Caco-2 (cell line): Measurements from ENCODE around the gene KDM6B. TPM values are rescaled to one million over a fixed set of nuclear protein-coding genes. Genes with fewer than 3 reads are reported as not detected.

Experiments used
- BruUV-seq: library from RNA; stranded (reverse); fragments of 400-500 nt; replicated peaks from 2 replicates; lab custom pipeline; 2021; lab: Mats Ljungman, UMichigan
- CTCF ChIA-PET: fragments of 300-600 bp; sonication (Branson Sonifier 250); formaldehyde crosslinking; loops from one replicate; lab custom pipeline; 2022; ENCODE audit warnings: antibody characterized with exemption; lab: Charles Lee
- POLR2A ChIA-PET: fragments of 300-600 bp; sonication (Branson Sonifier 250); formaldehyde crosslinking; loops from one replicate; lab custom pipeline; 2022; ENCODE audit warnings: antibody characterized with exemption; lab: Charles Lee
- DNase-seq, 2 experiments: peaks; one replicate each; pipeline versions ENCODE4 v3.0.0 to v3.0.0-alpha.2; 2020 to 2022
- H3K27me3 ChIP-seq: replicated peaks from 2 replicates; pipeline ENCODE4 v1.6.0; 2011; ENCODE audit warnings: low read length; ENCODE audit not compliant: control insufficient read depth, insufficient read depth
- H3K36me3 ChIP-seq: 2 replicates; pipeline ENCODE4 v1.5.1; 2011; ENCODE audit warnings: low read length; ENCODE audit not compliant: control insufficient read depth, insufficient read depth
- H3K4me1 ChIP-seq: fragments of 250-450 bp; sonication (Bioruptor Pico); 2 replicates; pipeline ENCODE4 v1.5.1; 2020; ENCODE audit warnings: mild to moderate bottlenecking
- H3K4me3 ChIP-seq: 2 replicates; pipeline ENCODE4 v1.5.1; 2011; ENCODE audit warnings: low read depth, mild to moderate bottlenecking, control low read depth, low read length
- H3K9me3 ChIP-seq: fragments of 250-450 bp; sonication (Bioruptor Pico); 2 replicates; pipeline ENCODE4 v1.5.1; 2020; ENCODE audit warnings: mild to moderate bottlenecking, moderate library complexity
- H3K27ac Mint-ChIP-seq: one replicate; pipeline ENCODE4 v1.8.0; 2022; ENCODE audit warnings: mixed read lengths; ENCODE audit not compliant: unreplicated experiment
- H3K27me3 Mint-ChIP-seq: one replicate; pipeline ENCODE4 v1.8.0; 2022; ENCODE audit warnings: mixed read lengths; ENCODE audit not compliant: insufficient read depth, unreplicated experiment
- H3K36me3 Mint-ChIP-seq: one replicate; pipeline ENCODE4 v1.8.0; 2022; ENCODE audit warnings: mild to moderate bottlenecking, mixed read lengths; ENCODE audit not compliant: insufficient read depth, unreplicated experiment
- H3K4me1 Mint-ChIP-seq: one replicate; pipeline ENCODE4 v1.8.0; 2022; ENCODE audit warnings: low read depth, mixed read lengths; ENCODE audit not compliant: unreplicated experiment
- H3K4me3 Mint-ChIP-seq: one replicate; pipeline ENCODE4 v1.8.0; 2022; ENCODE audit warnings: mild to moderate bottlenecking, moderate library complexity, mixed read lengths; ENCODE audit not compliant: unreplicated experiment
- H3K9me3 Mint-ChIP-seq: one replicate; pipeline ENCODE4 v1.8.0; 2022; ENCODE audit warnings: mixed read lengths; ENCODE audit not compliant: unreplicated experiment
- CTCF ChIP-seq, 2 experiments: fragments of 200-600 bp in 1 of 2; IDR thresholded peaks; 1 replicate in 1 of 2; 2 replicates in 1 of 2; pipeline versions ENCODE4 v1.5.1 to v1.8.0; 2011 to 2022; ENCODE audit warnings: antibody characterized with exemption in 1 of 2, control low read depth in 1 of 2, inconsistent platforms in 1 of 2, low read depth in 1 of 2, low read length in 1 of 2, mild to moderate bottlenecking in 1 of 2, moderate library complexity in 1 of 2; ENCODE audit not compliant: insufficient read depth in 1 of 2, severe bottlenecking in 1 of 2, unreplicated experiment in 1 of 2
- intact Hi-C: fragments of 100-400 bp; cut with micrococcal nuclease; formaldehyde crosslinking; loops from one replicate; pipeline ENCODE4 v1.10.0; 2022; ENCODE audit not compliant: unreplicated experiment
- total RNA-seq: library from RNA; stranded (reverse); gene quantifications from 2 replicates; pipeline ENCODE4 v1.2.3, GENCODE V29; 2022

KDM6B gene
- total RNA-seq, 1 experiment from 2014 or later = 27.9 TPM

- peaks cover 19% of the 10 kb centered on the region for H3K4me1 Mint-ChIP-seq
- H3K27me3 Mint-ChIP-seq = no peaks in the 10 kb centered on the region
- ChIA-PET POLR2A (interaction anchor here (0.5 to 1.8 kb wide), 4 partner anchors 10 to 413 kb away, joined by 3 to 8 read pairs (median 5); partner anchors contain the start of gene NAA38), CTCF (interaction anchor here (0.6 to 1.6 kb wide), 5 partner anchors 10 to 91 kb away, joined by 3 to 12 read pairs (median 6); partner anchors contain the start of gene NAA38)
- no TSS peak for BruUV-seq
- TF ChIP-seq CTCF (IDR thresholded peaks at IDR 0.05; ENCODE audit: insufficient read depth in 1 of 2, low read depth in 1 of 2, low read length in 1 of 2, severe bottlenecking in 1 of 2, unreplicated experiment in 1 of 2) = peak; percentile 31 to 69
- DNase-seq = peak; percentile 90 to 95
- no peaks in the 10 kb centered on the region for H3K36me3 ChIP-seq
- H3K27ac Mint-ChIP-seq = peak overlapping the region; percentile 99
- H3K9me3 ChIP-seq = no peaks in the 10 kb centered on the region
- peak overlapping the region; percentile 98 for H3K4me3 Mint-ChIP-seq
- H3K9me3 Mint-ChIP-seq = no peaks in the 10 kb centered on the region
- peaks cover 23% of the 10 kb centered on the region for H3K4me1 ChIP-seq
- peaks cover 40% of the 10 kb centered on the region for H3K36me3 Mint-ChIP-seq
- no peaks in the 10 kb centered on the region for H3K27me3 ChIP-seq
- intact Hi-C loops = loop anchor here (1.0 to 5.0 kb wide), 2 partner anchors 22 to 218 kb away; partner anchors contain the start of gene NAA38
- H3K4me3 ChIP-seq = peak overlapping the region; percentile 82
Measured at GRCh38 chr17:7834957-7835813, 1.2 kb downstream of the KDM6B start.

DNA sequence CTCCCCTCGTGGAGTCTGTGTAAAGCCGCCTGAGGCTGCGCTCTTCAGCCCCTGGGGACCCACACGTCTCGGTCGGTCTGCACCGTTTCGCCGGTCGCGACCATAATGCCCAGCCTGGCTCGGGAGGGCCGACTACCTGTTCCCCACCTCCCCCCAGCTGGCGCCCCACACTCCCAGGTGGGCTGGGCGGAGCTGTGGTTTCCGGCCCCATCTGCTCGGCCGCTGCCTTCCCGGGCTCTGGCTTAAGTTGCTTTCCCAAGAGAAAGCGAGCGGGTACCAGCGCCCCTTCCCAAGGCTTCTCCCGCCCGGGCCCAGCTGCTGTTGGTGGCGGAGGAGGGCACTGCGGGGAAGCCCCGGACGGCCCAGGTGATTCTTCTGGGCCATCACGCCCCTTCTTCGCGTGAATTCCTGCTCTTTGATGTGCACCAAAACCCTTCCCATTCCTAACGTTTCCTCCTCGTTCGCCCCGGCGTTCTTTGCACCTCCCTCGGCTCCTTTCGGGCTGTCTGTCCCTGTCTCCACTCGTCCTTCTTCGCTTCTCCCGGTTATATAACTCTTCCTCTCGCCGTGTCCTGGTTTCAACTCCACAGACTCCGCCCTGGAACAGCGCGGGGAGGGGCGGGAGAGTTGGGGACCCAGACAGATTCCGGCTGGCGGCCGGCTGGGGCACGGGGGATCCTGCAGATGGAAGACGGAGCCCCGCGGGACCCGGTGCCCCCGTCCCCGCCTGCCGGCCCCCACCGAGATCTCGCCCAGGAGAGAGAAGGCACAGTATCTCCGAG, 2.0 kb downstream of the KDM6B start:
- no peaks in the 10 kb centered on the region for H3K9me3 ChIP-seq
- POLR2A ChIA-PET = interaction anchor here (0.5 to 1.8 kb wide), 6 partner anchors 9 to 221 kb away, joined by 3 to 14 read pairs (median 6); partner anchors contain the start of genes CYB5D1 and NAA38
- CTCF ChIA-PET = interaction anchor here (0.6 to 1.6 kb wide), 7 partner anchors 9 to 119 kb away, joined by 3 to 12 read pairs (median 6); partner anchors contain the start of genes DNAH2 and NAA38
- Mint-ChIP-seq H3K4me1 (peaks cover 27% of the 10 kb centered on the region), H3K27ac (peak overlapping the region; percentile 99), H3K9me3 (no peaks in the 10 kb centered on the region), H3K4me3 (peak overlapping the region; percentile 98), H3K27me3 (no peaks in the 10 kb centered on the region), H3K36me3 (peaks cover 40% of the 10 kb centered on the region)
- TF ChIP-seq CTCF (IDR thresholded peaks at IDR 0.05; ENCODE audit: insufficient read depth in 1 of 2, low read depth in 1 of 2, low read length in 1 of 2, severe bottlenecking in 1 of 2, unreplicated experiment in 1 of 2) = no peak
- BruUV-seq = TSS peak; percentile 75
- peaks cover 31% of the 10 kb centered on the region for H3K4me1 ChIP-seq
- intact Hi-C loops = loop anchor here (1.0 to 5.0 kb wide), 2 partner anchors 21 to 219 kb away; partner anchors contain the start of gene NAA38
- DNase-seq = no peak
- peak overlapping the region; percentile 82 for H3K4me3 ChIP-seq
- H3K36me3 ChIP-seq = no peaks in the 10 kb centered on the region
- H3K27me3 ChIP-seq = no peaks in the 10 kb centered on the region
